ENCODE results near the gene LMAN1.

LMAN1 gene

GRCh38 chr18:59387687-59388565 lies 28.9 kb upstream of the LMAN1 start:
- H3K23ac ChIP-seq (ENCODE audit: low read depth, low read length, poor library complexity) = no peak overlapping the region
- no peak overlapping the region for H3K14ac ChIP-seq (ENCODE audit: low read length)
- peaks cover 19 to 35% of the 10 kb centered on the region in 2 donors for H3K4me1 ChIP-seq (ENCODE audit: control insufficient read depth in 2 of 2, insufficient read depth in 1 of 2, low read depth in 1 of 2, low read length in 2 of 2)
- no peak for DNase-seq (ENCODE audit: low spot score)
- H2BK5ac ChIP-seq (ENCODE audit: low read length) = no peak overlapping the region
- H4K91ac ChIP-seq (ENCODE audit: low read depth, low read length, poor library complexity) = no peak overlapping the region
- WGBS, 2 donors (ENCODE audit: extremely low coverage in 2 of 2, insufficient read length in 2 of 2, insufficient replicate concordance in 1 of 2) = no CpG with 5 or more reads among the region's 11 CpGs
- H3K36me3 ChIP-seq (replicated peaks in 1 of 2; ENCODE audit: control insufficient read depth in 2 of 2, insufficient read depth in 2 of 2, low read length in 2 of 2) = no peaks in the 10 kb centered on the region
- peak overlapping the region; percentile 6 for H3K18ac ChIP-seq (ENCODE audit: low read length)
- no peaks in the 10 kb centered on the region for H3K9me3 ChIP-seq (replicated peaks in 1 of 2; ENCODE audit: control insufficient read depth in 2 of 2, insufficient read depth in 1 of 2, low read depth in 1 of 2, low read length in 2 of 2)
- H2AFZ ChIP-seq (ENCODE audit: low read length) = no peak overlapping the region
- peaks cover 0 to 44% (median 0%) of the 10 kb centered on the region in 3 experiments for H3K27me3 ChIP-seq (ENCODE audit: control insufficient read depth in 3 of 3, insufficient read depth in 3 of 3, low read depth in 1 of 3, low read length in 3 of 3)
- H2BK12ac ChIP-seq (ENCODE audit: low read length) = no peak overlapping the region
- H2BK120ac ChIP-seq (ENCODE audit: low read depth, low read length) = no peak overlapping the region
- H3K79me1 ChIP-seq (ENCODE audit: low read depth, low read length) = no peaks in the 10 kb centered on the region
- H3K4me2 ChIP-seq (ENCODE audit: insufficient read depth, low read length, poor library complexity, severe bottlenecking) = no peak overlapping the region
- H3K4ac ChIP-seq (ENCODE audit: low read length) = no peak overlapping the region
- no peak overlapping the region for H4K8ac ChIP-seq (ENCODE audit: low read depth, low read length)
- H2AK5ac ChIP-seq (ENCODE audit: low read depth, low read length) = no peak overlapping the region
- no peak overlapping the region for H3K4me3 ChIP-seq (ENCODE audit: low read length in 2 of 2)
- peak overlapping the region; percentile 91 for H3K27ac ChIP-seq (replicated peaks; ENCODE audit: low read length)
- H3K9ac ChIP-seq (ENCODE audit: low read depth, low read length, poor library complexity) = no peak overlapping the region
- no peak overlapping the region for H2BK15ac ChIP-seq (ENCODE audit: low read length)

- DNase-seq (ENCODE audit: low spot score) = peak; percentile 83
- Histone ChIP-seq H3K4me3 (ENCODE audit: low read length in 2 of 2) (no peak overlapping the region), H3K9ac (ENCODE audit: low read depth, low read length, poor library complexity) (no peak overlapping the region), H3K14ac (ENCODE audit: low read length) (no peak overlapping the region), H2BK12ac (ENCODE audit: low read length) (no peak overlapping the region), H3K36me3 (replicated peaks in 1 of 2; ENCODE audit: control insufficient read depth in 2 of 2, insufficient read depth in 2 of 2, low read length in 2 of 2) (no peaks in the 10 kb centered on the region), H4K8ac (ENCODE audit: low read depth, low read length) (no peak overlapping the region), H2BK5ac (ENCODE audit: low read length) (no peak overlapping the region), H4K91ac (ENCODE audit: low read depth, low read length, poor library complexity) (no peak overlapping the region), H3K23ac (ENCODE audit: low read depth, low read length, poor library complexity) (no peak overlapping the region), H3K4me2 (ENCODE audit: insufficient read depth, low read length, poor library complexity, severe bottlenecking) (no peak overlapping the region), H2AK5ac (ENCODE audit: low read depth, low read length) (no peak overlapping the region), H2AFZ (ENCODE audit: low read length) (no peak overlapping the region), H3K4me1 (ENCODE audit: control insufficient read depth in 2 of 2, insufficient read depth in 1 of 2, low read depth in 1 of 2, low read length in 2 of 2) (peaks cover 19 to 39% of the 10 kb centered on the region in 2 donors), H3K18ac (ENCODE audit: low read length) (no peak overlapping the region), H3K27ac (replicated peaks; ENCODE audit: low read length) (peak overlapping the region; percentile 91), H3K4ac (ENCODE audit: low read length) (no peak overlapping the region), H3K9me3 (replicated peaks in 1 of 2; ENCODE audit: control insufficient read depth in 2 of 2, insufficient read depth in 1 of 2, low read depth in 1 of 2, low read length in 2 of 2) (no peaks in the 10 kb centered on the region), H2BK15ac (ENCODE audit: low read length) (no peak overlapping the region), H3K79me1 (ENCODE audit: low read depth, low read length) (no peaks in the 10 kb centered on the region), H2BK120ac (ENCODE audit: low read depth, low read length) (no peak overlapping the region), H3K27me3 (ENCODE audit: control insufficient read depth in 3 of 3, insufficient read depth in 3 of 3, low read depth in 1 of 3, low read length in 3 of 3) (peaks cover 0 to 36% (median 0%) of the 10 kb centered on the region in 3 experiments)
- no CpG with 5 or more reads among the region's 8 CpGs for WGBS, 2 donors (ENCODE audit: extremely low coverage in 2 of 2, insufficient read length in 2 of 2, insufficient replicate concordance in 1 of 2)
Measured at GRCh38 chr18:59386909-59387686, 28.0 kb upstream of the LMAN1 start.

GRCh38 chr18:59385191-59385590 lies 26.1 kb upstream of the LMAN1 start:
- H2AK5ac ChIP-seq (ENCODE audit: low read depth, low read length) = no peak overlapping the region
- no peak overlapping the region for H3K9ac ChIP-seq (ENCODE audit: low read depth, low read length, poor library complexity)
- peak overlapping the region; percentile 15 for H3K18ac ChIP-seq (ENCODE audit: low read length)
- H2BK12ac ChIP-seq (ENCODE audit: low read length) = no peak overlapping the region
- H3K9me3 ChIP-seq (replicated peaks in 1 of 2; ENCODE audit: control insufficient read depth in 2 of 2, insufficient read depth in 1 of 2, low read depth in 1 of 2, low read length in 2 of 2) = no peaks in the 10 kb centered on the region
- no peak overlapping the region for H4K91ac ChIP-seq (ENCODE audit: low read depth, low read length, poor library complexity)
- H3K23ac ChIP-seq (ENCODE audit: low read depth, low read length, poor library complexity) = no peak overlapping the region
- no CpG with 5 or more reads among the region's 4 CpGs for WGBS, 2 donors (ENCODE audit: extremely low coverage in 2 of 2, insufficient read length in 2 of 2, insufficient replicate concordance in 1 of 2)
- H3K4me3 ChIP-seq (ENCODE audit: low read length in 2 of 2) = no peak overlapping the region
- H2BK120ac ChIP-seq (ENCODE audit: low read depth, low read length) = no peak overlapping the region
- H3K36me3 ChIP-seq (replicated peaks in 1 of 2; ENCODE audit: control insufficient read depth in 2 of 2, insufficient read depth in 2 of 2, low read length in 2 of 2) = no peaks in the 10 kb centered on the region
- no peaks in the 10 kb centered on the region for H3K79me1 ChIP-seq (ENCODE audit: low read depth, low read length)
- peaks cover 19 to 38% of the 10 kb centered on the region in 2 donors for H3K4me1 ChIP-seq (ENCODE audit: control insufficient read depth in 2 of 2, insufficient read depth in 1 of 2, low read depth in 1 of 2, low read length in 2 of 2)
- no peak overlapping the region for H3K14ac ChIP-seq (ENCODE audit: low read length)
- no peak overlapping the region for H4K8ac ChIP-seq (ENCODE audit: low read depth, low read length)
- no peak overlapping the region for H3K4me2 ChIP-seq (ENCODE audit: insufficient read depth, low read length, poor library complexity, severe bottlenecking)
- no peak overlapping the region for H2BK15ac ChIP-seq (ENCODE audit: low read length)
- H2BK5ac ChIP-seq (ENCODE audit: low read length) = no peak overlapping the region
- peaks cover 0 to 37% (median 0%) of the 10 kb centered on the region in 3 experiments for H3K27me3 ChIP-seq (ENCODE audit: control insufficient read depth in 3 of 3, insufficient read depth in 3 of 3, low read depth in 1 of 3, low read length in 3 of 3)
- no peak overlapping the region for H2AFZ ChIP-seq (ENCODE audit: low read length)
- DNase-seq (ENCODE audit: low spot score) = no peak
- H3K4ac ChIP-seq (ENCODE audit: low read length) = no peak overlapping the region
- H3K27ac ChIP-seq (replicated peaks; ENCODE audit: low read length) = no peak overlapping the region

- peaks cover 12 to 40% of the 10 kb centered on the region in 2 donors for H3K4me1 ChIP-seq (ENCODE audit: control insufficient read depth in 2 of 2, insufficient read depth in 1 of 2, low read depth in 1 of 2, low read length in 2 of 2)
- no peak overlapping the region for H2BK15ac ChIP-seq (ENCODE audit: low read length)
- no peaks in the 10 kb centered on the region for H3K79me1 ChIP-seq (ENCODE audit: low read depth, low read length)
- H2BK120ac ChIP-seq (ENCODE audit: low read depth, low read length) = no peak overlapping the region
- H3K36me3 ChIP-seq (replicated peaks in 1 of 2; ENCODE audit: control insufficient read depth in 2 of 2, insufficient read depth in 2 of 2, low read length in 2 of 2) = no peaks in the 10 kb centered on the region
- H2AFZ ChIP-seq (ENCODE audit: low read length) = no peak overlapping the region
- no peak overlapping the region for H4K91ac ChIP-seq (ENCODE audit: low read depth, low read length, poor library complexity)
- H3K9me3 ChIP-seq (replicated peaks in 1 of 2; ENCODE audit: control insufficient read depth in 2 of 2, insufficient read depth in 1 of 2, low read depth in 1 of 2, low read length in 2 of 2) = no peaks in the 10 kb centered on the region
- no peak overlapping the region for H3K23ac ChIP-seq (ENCODE audit: low read depth, low read length, poor library complexity)
- peak; percentile 65 for DNase-seq (ENCODE audit: low spot score)
- H3K9ac ChIP-seq (ENCODE audit: low read depth, low read length, poor library complexity) = no peak overlapping the region
- no peak overlapping the region for H3K14ac ChIP-seq (ENCODE audit: low read length)
- no peak overlapping the region for H3K4me3 ChIP-seq (ENCODE audit: low read length in 2 of 2)
- no peak overlapping the region for H2BK12ac ChIP-seq (ENCODE audit: low read length)
- no peak overlapping the region for H4K8ac ChIP-seq (ENCODE audit: low read depth, low read length)
- peak overlapping the region; percentile 47 for H3K4me2 ChIP-seq (ENCODE audit: insufficient read depth, low read length, poor library complexity, severe bottlenecking)
- no peak overlapping the region for H3K4ac ChIP-seq (ENCODE audit: low read length)
- no peak overlapping the region for H3K18ac ChIP-seq (ENCODE audit: low read length)
- H3K27ac ChIP-seq (replicated peaks; ENCODE audit: low read length) = peak overlapping the region; percentile 86
- no peak overlapping the region for H2BK5ac ChIP-seq (ENCODE audit: low read length)
- H3K27me3 ChIP-seq (ENCODE audit: control insufficient read depth in 3 of 3, insufficient read depth in 3 of 3, low read depth in 1 of 3, low read length in 3 of 3) = peaks cover 0 to 50% (median 0%) of the 10 kb centered on the region in 3 experiments
- no CpG with 5 or more reads among the region's 6 CpGs for WGBS, 2 donors (ENCODE audit: extremely low coverage in 2 of 2, insufficient read length in 2 of 2, insufficient replicate concordance in 1 of 2)
- H2AK5ac ChIP-seq (ENCODE audit: low read depth, low read length) = no peak overlapping the region
Measured at GRCh38 chr18:59383851-59384250, 24.8 kb upstream of the LMAN1 start.
